HCT116 (cell line): ENCODE data around the gene KIAA0825. TPM values are rescaled to one million over a fixed set of nuclear protein-coding genes. Genes with fewer than 3 reads are reported as not detected.

Source experiments
- ATAC-seq: fragments of 200-7000 bp; cut with Tn5 transposase; 2 replicates; pipeline ENCODE4 v1.9.1; 2020; ENCODE audit warnings: mild to moderate bottlenecking, moderate library complexity
- BruUV-seq: library from RNA; stranded (reverse); fragments of 400-500 nt; replicated peaks from 2 replicates; lab custom pipeline; 2021; lab: Mats Ljungman, UMichigan
- CTCF ChIA-PET: fragments of 300-600 bp; sonication (Branson Sonifier 250); formaldehyde crosslinking; loops from one replicate; lab custom pipeline; 2021; ENCODE audit warnings: antibody characterized with exemption; lab: Charles Lee
- POLR2A ChIA-PET: fragments of 300-600, 350-600 bp; sonication (Branson Sonifier 250); formaldehyde crosslinking; loops from one replicate; lab custom pipeline; 2021; ENCODE audit warnings: antibody characterized with exemption; lab: Charles Lee
- RAD21 ChIA-PET, 2 experiments: fragments of 300-600 bp; sonication (Branson Sonifier 250); formaldehyde crosslinking; loops; one replicate each; lab custom pipeline; 2023; ENCODE audit warnings: low total read pairs in 2 of 2; ENCODE audit not compliant: uncharacterized antibody in 2 of 2, unreplicated experiment in 2 of 2, low non-redundant PET in 1 of 2; lab: Charles Lee
- DNase-seq: peaks from one replicate; pipeline ENCODE4 v3.0.0-alpha.2; 2010; ENCODE audit warnings: low read depth, low spot score
- H2AFZ ChIP-seq: fragments of 200-600 bp; shearing (Covaris generic), sonication (generic); 2 replicates; pipeline ENCODE4 v1.6.1; 2017; ENCODE audit warnings: low read depth, mixed run types, mixed read lengths, antibody characterized with exemption, low read length; ENCODE audit not compliant: poor library complexity, severe bottlenecking
- H3K27ac ChIP-seq: 2 replicates; pipeline ENCODE4 v1.5.1; 2012; ENCODE audit warnings: low read depth, low read length
- H3K27me3 ChIP-seq: fragments of 200-600 bp; sonication (generic); 2 replicates; pipeline ENCODE4 v1.6.1; 2016; ENCODE audit warnings: mixed run types, low read length, mixed read lengths; ENCODE audit not compliant: insufficient read depth
- H3K36me3 ChIP-seq, 2 experiments: fragments of 200-500 bp in 1 of 2; fragments of 200-600 bp in 1 of 2; sonication (Bioruptor generic) in 1 of 2; sonication (generic) in 1 of 2; 2 replicates each; pipeline versions ENCODE4 v1.5.1 to v1.6.1; 2014 to 2016; ENCODE audit warnings: low read length in 2 of 2, inconsistent platforms in 1 of 2, mixed read lengths in 1 of 2, mixed run types in 1 of 2; ENCODE audit not compliant: insufficient read depth in 2 of 2, control insufficient read depth in 1 of 2
- H3K4me1 ChIP-seq, 2 experiments: fragments of 200-600 bp in 1 of 2; sonication (generic) in 1 of 2; 2 replicates each; pipeline versions ENCODE4 v1.5.1 to v1.6.1; 2012 to 2017; ENCODE audit warnings: low read length in 2 of 2, inconsistent platforms in 1 of 2, mild to moderate bottlenecking in 1 of 2, mixed read lengths in 1 of 2, mixed run types in 1 of 2, moderate library complexity in 1 of 2; ENCODE audit not compliant: insufficient read depth in 2 of 2, control insufficient read depth in 1 of 2
- H3K4me2 ChIP-seq: fragments of 200-600 bp; sonication (generic); 2 replicates; pipeline ENCODE4 v1.6.1; 2017; ENCODE audit warnings: mixed run types, low read length, mixed read lengths
- H3K4me3 ChIP-seq, 2 experiments: fragments of 200-600 bp in 1 of 2; sonication (generic) in 1 of 2; replicated peaks in 1 of 2; 2 replicates each; pipeline ENCODE4 v1.5.1; 2011 to 2016; ENCODE audit warnings: low read length in 2 of 2, control low read depth in 1 of 2, low read depth in 1 of 2, mild to moderate bottlenecking in 1 of 2, mixed read lengths in 1 of 2, mixed run types in 1 of 2
- H3K79me2 ChIP-seq: fragments of 200-600 bp; sonication (generic); 2 replicates; pipeline ENCODE4 v1.6.1; 2017; ENCODE audit warnings: mild to moderate bottlenecking, mixed run types, low read length, moderate library complexity, mixed read lengths; ENCODE audit not compliant: insufficient read depth
- H3K9ac ChIP-seq: fragments of 200-600 bp; sonication (generic); 2 replicates; pipeline ENCODE4 v1.6.1; 2016; ENCODE audit warnings: low read length, mixed read lengths
- H3K9me2 ChIP-seq: fragments of 200-600 bp; sonication (generic), shearing (Covaris generic); 2 replicates; pipeline ENCODE4 v1.6.1; 2017; ENCODE audit warnings: mixed run types, mild to moderate bottlenecking, moderate library complexity; ENCODE audit not compliant: insufficient read depth
- H3K9me3 ChIP-seq, 2 experiments: fragments of 200-500 bp in 1 of 2; fragments of 200-600 bp in 1 of 2; sonication (Bioruptor generic) in 1 of 2; sonication (generic) in 1 of 2; 2 replicates each; pipeline ENCODE4 v1.6.1; 2014 to 2017; ENCODE audit warnings: low read length in 2 of 2, mixed read lengths in 2 of 2, inconsistent platforms in 1 of 2, low read depth in 1 of 2, mild to moderate bottlenecking in 1 of 2, mixed run types in 1 of 2, moderate library complexity in 1 of 2; ENCODE audit not compliant: control insufficient read depth in 1 of 2, insufficient read depth in 1 of 2
- H4K20me1 ChIP-seq: fragments of 200-600 bp; sonication (generic), shearing (Covaris generic); 2 replicates; pipeline ENCODE4 v1.6.1; 2017; ENCODE audit warnings: mixed run types, mild to moderate bottlenecking, moderate library complexity; ENCODE audit not compliant: insufficient read depth
- ATF3 ChIP-seq: IDR thresholded peaks from 2 replicates; pipeline ENCODE4 v1.6.1; 2012
- CEBPB ChIP-seq: IDR thresholded peaks from 2 replicates; pipeline ENCODE4 v1.6.1; 2012; ENCODE audit warnings: low read depth
- EGR1 ChIP-seq: IDR thresholded peaks from 2 replicates; pipeline ENCODE4 v1.6.1; 2012; ENCODE audit warnings: low read depth
- EZH2 ChIP-seq: fragments of 200-600 bp; sonication (generic); IDR thresholded peaks from 2 replicates; pipeline ENCODE4 v1.6.1; 2017; ENCODE audit warnings: antibody characterized with exemption, mixed run types
- EZH2phosphoT487 ChIP-seq: fragments of 200-600 bp; IDR thresholded peaks from 2 replicates; pipeline ENCODE4 v1.6.1; 2018; ENCODE audit warnings: antibody characterized with exemption, borderline replicate concordance
- FOSL1 ChIP-seq: IDR thresholded peaks from 2 replicates; pipeline ENCODE4 v1.6.1; 2012; ENCODE audit warnings: low read depth
- JUND ChIP-seq: IDR thresholded peaks from 2 replicates; pipeline ENCODE4 v1.6.1; 2012
- POLR2A ChIP-seq: IDR thresholded peaks from 2 replicates; pipeline ENCODE4 v1.7.0; 2011; ENCODE audit warnings: borderline replicate concordance; ENCODE audit not compliant: insufficient read depth, insufficient read length; ENCODE audit errors: extremely low read depth
- POLR2AphosphoS5 ChIP-seq: IDR thresholded peaks from 2 replicates; pipeline ENCODE4 v1.6.1; 2011; ENCODE audit warnings: mild to moderate bottlenecking, low read depth, low read length, moderate library complexity
- REST ChIP-seq: IDR thresholded peaks from 2 replicates; pipeline ENCODE4 v1.6.1; 2012; ENCODE audit warnings: low read depth
- SIN3A ChIP-seq: IDR thresholded peaks from 2 replicates; pipeline ENCODE4 v1.6.1; 2012; ENCODE audit warnings: low read depth
- SRF ChIP-seq: IDR thresholded peaks from 2 replicates; pipeline ENCODE4 v1.6.1; 2012; ENCODE audit warnings: low read depth
- TCF7L2 ChIP-seq: IDR thresholded peaks from 2 replicates; pipeline ENCODE4 v1.7.0; 2011; ENCODE audit warnings: borderline replicate concordance, inconsistent platforms; ENCODE audit not compliant: insufficient read depth, insufficient read length; ENCODE audit errors: extremely low read depth
- YY1 ChIP-seq: IDR thresholded peaks from 2 replicates; pipeline ENCODE4 v1.6.1; 2011; ENCODE audit warnings: low read length, low read depth, moderate library complexity, mild to moderate bottlenecking; ENCODE audit not compliant: insufficient replicate concordance; ENCODE audit errors: extremely low read depth
- ZBTB33 ChIP-seq: IDR thresholded peaks from 2 replicates; pipeline ENCODE4 v1.6.1; 2011; ENCODE audit warnings: mild to moderate bottlenecking, low read length, moderate library complexity; ENCODE audit not compliant: insufficient replicate concordance; ENCODE audit errors: extremely low read depth
- ZNF274 ChIP-seq: fragments of 200-500 bp; sonication (Bioruptor generic); IDR thresholded peaks from 2 replicates; pipeline ENCODE4 v1.6.1; 2014; ENCODE audit warnings: mild to moderate bottlenecking, low read depth, low read length, inconsistent platforms
- intact Hi-C: fragments of 100-400 bp; cut with micrococcal nuclease; formaldehyde crosslinking; loops from 2 replicates; pipeline ENCODE4 v1.10.0; 2022
- total RNA-seq: library from RNA; stranded (reverse); gene quantifications from one replicate; pipeline ENCODE4 v1.2.1, GENCODE V29; 2021; ENCODE audit not compliant: unreplicated experiment
- TF ChIP-seq, protein P1 (sequence below), 3 experiments: fragments of 200-600 bp in 1 of 3; sonication (generic) in 1 of 3; IDR thresholded peaks in 2 of 3; conservative IDR thresholded peaks in 1 of 3; 2 replicates each; pipeline ENCODE4 v1.5.1; 2012 to 2017; ENCODE audit warnings: low read depth in 2 of 3, low read length in 2 of 3, antibody characterized with exemption in 1 of 3, borderline replicate concordance in 1 of 3, control low read depth in 1 of 3, mild to moderate bottlenecking in 1 of 3, mixed read lengths in 1 of 3, mixed run types in 1 of 3, moderate library complexity in 1 of 3; ENCODE audit not compliant: insufficient read depth in 1 of 3

The KIAA0825 gene
- total RNA-seq, 1 experiment from 2014 or later = 1.4 TPM

DNA sequence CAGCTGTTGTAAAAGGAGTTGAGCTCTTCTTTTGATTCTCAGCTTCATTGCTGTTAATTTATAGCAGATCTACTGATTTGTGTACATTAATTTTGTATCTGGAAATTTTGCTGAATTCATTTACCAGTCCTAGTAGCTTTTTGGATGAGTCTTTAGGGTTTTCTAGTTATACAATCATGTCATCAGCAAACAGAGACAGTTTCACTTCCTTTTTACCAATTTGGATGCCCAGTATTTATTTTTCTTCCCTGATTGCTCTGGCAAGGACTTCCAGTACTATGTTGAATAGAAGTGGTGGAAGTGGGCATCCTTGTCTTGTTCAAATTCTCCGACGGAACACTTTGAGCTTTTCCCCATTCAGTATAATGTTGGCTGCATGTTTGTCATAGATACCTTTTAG is 478.1 kb downstream of the KIAA0825 start:
- H3K79me2 ChIP-seq = no peaks in the 10 kb centered on the region
- no peaks in the 10 kb centered on the region for H3K36me3 ChIP-seq
- H3K9me2 ChIP-seq = no peaks in the 10 kb centered on the region
- BruUV-seq = no TSS peak
- no peaks in the 10 kb centered on the region for H3K27me3 ChIP-seq
- no peak overlapping the region for H3K9ac ChIP-seq
- CTCF ChIA-PET = no interaction called here
- no peak overlapping the region for H2AFZ ChIP-seq
- ATAC-seq = no peak
- H3K4me1 ChIP-seq = no peaks in the 10 kb centered on the region
- POLR2A ChIA-PET = no interaction called here
- H3K4me3 ChIP-seq = no peak overlapping the region
- intact Hi-C loops = no loop called here
- TF ChIP-seq SRF (no peak), CEBPB (no peak), FOSL1 (no peak), EGR1 (no peak), YY1 (no peak), POLR2AphosphoS5 (no peak), EZH2 (no peak), SIN3A (no peak), ATF3 (no peak), ZNF274 (no peak), TCF7L2 (no peak), EZH2phosphoT487 (no peak), JUND (no peak), POLR2A (no peak), REST (no peak), ZBTB33 (no peak)
- TF ChIP-seq, protein P1, sequence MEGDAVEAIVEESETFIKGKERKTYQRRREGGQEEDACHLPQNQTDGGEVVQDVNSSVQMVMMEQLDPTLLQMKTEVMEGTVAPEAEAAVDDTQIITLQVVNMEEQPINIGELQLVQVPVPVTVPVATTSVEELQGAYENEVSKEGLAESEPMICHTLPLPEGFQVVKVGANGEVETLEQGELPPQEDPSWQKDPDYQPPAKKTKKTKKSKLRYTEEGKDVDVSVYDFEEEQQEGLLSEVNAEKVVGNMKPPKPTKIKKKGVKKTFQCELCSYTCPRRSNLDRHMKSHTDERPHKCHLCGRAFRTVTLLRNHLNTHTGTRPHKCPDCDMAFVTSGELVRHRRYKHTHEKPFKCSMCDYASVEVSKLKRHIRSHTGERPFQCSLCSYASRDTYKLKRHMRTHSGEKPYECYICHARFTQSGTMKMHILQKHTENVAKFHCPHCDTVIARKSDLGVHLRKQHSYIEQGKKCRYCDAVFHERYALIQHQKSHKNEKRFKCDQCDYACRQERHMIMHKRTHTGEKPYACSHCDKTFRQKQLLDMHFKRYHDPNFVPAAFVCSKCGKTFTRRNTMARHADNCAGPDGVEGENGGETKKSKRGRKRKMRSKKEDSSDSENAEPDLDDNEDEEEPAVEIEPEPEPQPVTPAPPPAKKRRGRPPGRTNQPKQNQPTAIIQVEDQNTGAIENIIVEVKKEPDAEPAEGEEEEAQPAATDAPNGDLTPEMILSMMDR (IDR thresholded peaks at IDR 0.05 in 2 of 3, conservative IDR thresholded peaks at IDR 0.05 in 1 of 3; ENCODE audit: borderline replicate concordance in 1 of 3, insufficient read depth in 1 of 3, low read depth in 2 of 3, low read length in 2 of 3) = no peak
- TF ChIP-seq, all 23 proteins: peak for 0
- RAD21 ChIA-PET = no interaction called here
- Histone ChIP-seq H3K4me2 (no peak overlapping the region), H3K27ac (no peak overlapping the region), H3K9me3 (no peaks in the 10 kb centered on the region), H4K20me1 (no peaks in the 10 kb centered on the region)
- DNase-seq = no peak
